Activated CD4-positive, alpha-beta T cell treated with anti-CD3 and anti-CD28 coated beads, Interleukin-2, amount 50 U/mL, for 4 hours (primary cell): ENCODE measurements around the gene SELL.
"Not testable (repeated sequence)": the region's sequence is repeated elsewhere in the genome, so short reads cannot be mapped to it uniquely, and the experiment has no call there.

Experiments used
- DNase-seq, 2 experiments: peaks; one replicate each; pipeline ENCODE4 v3.0.0-alpha.2; 2020

SELL gene

DNA sequence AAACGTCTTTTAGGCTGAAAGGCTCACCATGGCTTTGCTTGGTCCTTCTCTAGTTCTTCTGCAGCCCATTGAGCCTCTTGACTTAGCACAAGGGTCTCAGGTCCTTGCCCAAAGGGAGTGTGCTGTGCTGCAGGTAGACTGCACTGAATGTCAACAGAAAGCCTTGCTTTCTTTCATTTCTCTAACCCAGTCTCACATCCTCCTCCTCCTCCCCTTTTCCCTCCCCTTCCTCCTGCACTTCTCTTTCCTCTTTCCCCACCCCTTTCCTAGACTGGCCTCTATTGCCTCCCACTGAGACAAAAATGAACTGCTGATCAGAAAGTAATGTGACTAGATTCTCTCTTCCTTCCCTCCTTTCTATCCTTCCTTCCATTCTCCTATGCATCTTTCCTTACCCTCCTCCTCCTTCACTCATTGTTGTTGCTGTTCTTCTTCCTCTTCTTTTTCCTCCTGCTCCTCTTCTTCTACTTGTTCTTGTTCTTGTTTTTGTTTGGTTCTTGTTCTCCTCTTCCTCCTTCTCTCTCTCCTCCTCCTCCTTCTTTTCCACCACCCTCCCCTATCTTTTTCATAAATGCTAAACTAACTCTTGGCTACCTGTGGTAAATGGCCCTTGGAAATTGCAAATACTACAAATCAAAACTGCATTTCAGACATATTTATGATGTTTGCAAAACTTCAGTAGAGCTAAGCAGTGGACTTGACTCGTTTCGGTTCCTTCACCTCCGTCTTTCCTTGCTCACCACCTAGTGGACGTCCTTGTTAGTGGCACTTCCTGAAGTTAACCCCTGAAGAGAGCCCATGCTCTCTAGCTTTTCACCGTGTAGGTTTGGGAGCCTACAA, at the start of gene SELL:
Gene SELL, minus strand, starts transcription at position 152 of the 840 bp plus-strand sequence. Its CDS starts 122 bp downstream, at position 30.
- DNase-seq = peak; percentile 68 to 69

DNA sequence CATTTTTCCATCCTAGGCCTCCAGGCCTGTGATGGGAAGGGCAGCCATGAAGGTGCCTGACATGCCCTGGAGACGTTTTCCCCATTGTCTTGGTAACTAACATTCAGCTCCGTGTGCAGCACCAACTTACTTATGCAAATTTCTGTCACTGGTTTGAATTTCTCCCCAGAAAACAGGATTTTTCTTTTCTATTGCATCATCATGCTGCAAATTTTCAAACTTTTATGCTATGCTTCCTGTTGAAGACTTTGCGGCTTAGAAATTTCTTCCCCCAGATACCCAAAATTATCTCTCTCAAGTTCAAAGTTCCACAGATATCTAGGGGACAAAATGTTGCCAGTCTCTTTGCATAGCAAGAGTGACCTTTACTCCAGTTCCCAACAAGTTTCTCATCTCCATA, 47.6 kb upstream of the SELL start:
- DNase-seq = no peak

DNA sequence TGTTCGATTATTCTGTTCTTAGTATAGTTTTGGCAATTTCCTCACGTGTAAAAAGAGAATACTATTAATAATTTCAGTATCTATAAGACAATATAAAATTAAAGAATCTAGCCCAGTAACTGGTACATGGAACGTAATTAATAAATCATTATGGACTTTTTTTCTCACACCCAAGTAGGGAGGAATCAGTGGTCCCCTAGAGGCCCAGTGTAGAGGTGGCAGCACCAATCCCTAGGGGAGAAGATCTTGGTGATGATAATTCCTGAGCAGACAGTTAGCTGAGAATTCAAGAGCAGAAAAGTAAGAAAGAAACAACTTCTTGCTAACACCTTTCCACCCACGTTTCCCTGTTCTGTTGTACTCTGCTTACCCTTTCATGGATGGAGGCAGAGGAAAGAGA, 42.1 kb upstream of the SELL start:
- DNase-seq = no peak

DNA sequence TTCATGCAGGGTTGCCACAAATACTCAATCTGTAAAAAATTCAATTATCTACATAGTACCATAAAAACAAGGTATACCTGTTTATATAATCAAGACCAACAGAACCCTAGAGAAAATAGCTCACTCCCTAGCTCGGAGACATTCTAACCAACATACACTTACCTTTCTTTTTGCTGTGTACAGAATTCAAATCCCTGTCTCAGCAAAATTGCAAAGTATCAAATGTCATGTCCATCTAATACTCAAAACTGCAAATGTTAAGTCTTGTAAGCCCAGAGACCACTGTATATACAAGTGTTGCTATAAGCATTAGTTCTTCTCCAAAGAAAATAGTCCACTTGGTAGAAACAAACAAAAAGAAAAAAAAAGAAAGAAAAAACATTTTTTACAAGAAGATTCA, 38.6 kb upstream of the SELL start:
- DNase-seq = no peak

DNA sequence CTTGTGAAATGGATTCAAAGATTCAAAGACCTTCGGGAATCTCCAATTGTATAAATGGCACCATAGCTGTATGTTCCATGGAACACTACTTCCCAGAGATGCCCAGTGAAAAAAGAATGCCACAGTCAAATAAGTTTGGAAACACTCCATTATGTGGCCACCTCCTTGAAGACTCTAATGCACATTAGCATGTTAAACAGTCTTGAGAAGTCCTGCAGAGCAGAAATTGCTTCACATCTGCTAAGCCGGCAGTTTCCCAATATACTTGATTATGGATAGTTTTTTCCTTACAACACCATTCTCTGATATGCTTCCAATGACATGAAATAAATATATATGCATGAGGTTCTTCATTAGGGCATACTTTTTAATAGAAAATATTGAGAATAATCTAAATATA, 35.1 kb upstream of the SELL start:
- DNase-seq = no peak

DNA sequence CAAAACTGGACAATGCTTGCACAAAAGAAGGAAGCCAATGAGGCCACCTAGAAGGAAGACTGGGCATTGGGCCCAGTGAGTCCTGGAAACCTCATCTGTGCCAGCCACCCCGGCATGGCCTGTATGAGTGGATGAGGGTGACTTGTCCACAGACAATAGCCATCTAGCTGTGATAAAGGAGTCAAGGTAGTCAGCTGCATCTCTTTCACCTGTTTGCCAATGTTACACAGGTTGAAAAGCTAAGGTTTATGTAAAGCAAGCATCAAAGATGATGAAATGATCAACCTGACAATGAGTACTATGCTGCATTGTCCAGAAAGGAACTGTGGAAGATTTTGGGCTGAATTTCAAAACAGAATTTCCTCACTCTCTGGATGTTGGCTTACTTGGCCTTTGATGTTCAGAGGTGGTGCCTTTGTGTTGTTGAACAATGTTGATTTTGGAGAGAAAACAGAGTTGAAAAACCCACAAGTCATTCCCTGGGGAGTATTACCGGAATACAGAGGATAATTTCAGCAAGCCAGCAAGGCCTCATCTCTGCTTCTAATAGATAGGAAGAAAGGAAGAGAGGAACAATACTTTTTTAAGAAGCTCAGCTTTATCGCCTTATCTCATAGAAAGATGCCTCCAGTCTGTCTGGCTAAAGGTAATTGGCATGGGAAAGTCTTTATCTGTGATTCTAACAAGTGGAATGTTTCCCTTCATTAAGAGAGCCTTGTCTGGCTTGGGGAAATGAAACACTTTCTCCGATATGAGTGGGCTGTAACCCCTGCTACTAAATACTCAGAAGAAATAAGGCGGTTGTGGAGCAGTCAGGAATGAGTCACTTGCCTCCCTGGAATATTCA, 33.8 kb upstream of the SELL start:
- no peak for DNase-seq

- no peak for DNase-seq
Measured at GRCh38 chr1:169741666-169742394, 30.4 kb upstream of the SELL start.

- DNase-seq = no peak
Measured at GRCh38 chr1:169739980-169740379, 28.6 kb upstream of the SELL start.

- no peak for DNase-seq
Measured at GRCh38 chr1:169733924-169734323, 22.5 kb upstream of the SELL start, which contains the start of gene SELE. TSS of gene SELE (minus strand) at chr1:169734079. CDS start at chr1:169733612, 467 bp downstream.

- DNase-seq = no peak
Measured at GRCh38 chr1:169731446-169731845, 20.0 kb upstream of the SELL start.

GRCh38 chr1:169729991-169730390, 18.6 kb upstream of the SELL start:
- DNase-seq = no peak

DNA sequence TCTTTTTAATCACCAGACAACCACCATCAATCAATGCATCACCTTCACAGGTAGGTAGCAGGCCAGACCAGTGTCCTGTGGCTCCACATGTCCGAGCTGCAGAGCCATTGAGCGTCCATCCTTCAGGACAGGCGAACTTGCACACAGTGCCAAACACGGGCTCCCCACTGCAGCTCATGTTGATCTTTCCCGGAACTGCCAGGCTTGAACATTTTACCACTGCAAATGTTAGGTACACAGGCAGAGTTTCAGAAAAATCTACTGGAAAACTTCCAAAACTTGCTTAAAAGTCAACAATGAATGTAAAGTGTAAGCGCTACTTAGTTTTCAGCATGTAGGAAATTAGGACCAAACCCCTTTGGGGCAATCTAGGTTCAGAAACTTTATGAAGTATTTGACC, 15.9 kb upstream of the SELL start:
- no peak for DNase-seq

DNA sequence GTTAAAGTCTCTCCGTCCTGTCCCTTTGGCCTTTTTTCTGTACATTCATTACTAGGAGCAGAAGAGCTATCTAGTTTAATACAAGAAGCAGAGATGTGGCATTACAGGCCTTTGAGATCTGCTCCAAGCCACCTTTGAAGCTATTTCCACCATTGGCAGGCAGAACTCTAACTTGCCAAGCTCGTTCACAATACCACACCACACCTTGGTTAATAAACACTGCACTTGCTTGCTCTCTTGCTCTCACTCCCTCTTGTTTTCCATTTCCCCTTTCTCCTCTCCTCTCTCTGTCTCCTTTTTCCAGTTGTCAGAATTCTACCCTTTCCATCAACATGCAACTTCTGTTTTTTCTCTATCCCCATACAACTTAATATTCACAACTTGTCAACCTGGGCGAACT, 15.4 kb upstream of the SELL start:
- DNase-seq = no peak

DNA sequence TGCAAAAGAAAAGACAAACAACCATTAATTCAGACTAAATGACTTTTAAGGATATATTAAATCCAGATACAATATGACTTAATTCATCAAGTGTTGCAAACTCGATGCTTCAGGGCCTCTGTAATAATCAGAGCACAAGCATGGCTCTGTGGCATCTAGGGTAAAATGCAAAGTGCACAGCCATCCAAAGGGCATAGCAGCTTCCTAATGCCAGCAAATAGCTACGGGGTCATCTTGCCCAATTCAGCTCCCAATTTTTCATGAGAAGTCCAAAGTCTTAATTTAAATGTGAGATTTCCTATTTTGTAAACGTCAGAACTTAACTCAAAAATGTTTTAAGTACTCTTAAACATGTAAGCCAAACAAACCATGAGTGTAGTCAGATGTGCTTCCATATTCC, 14.5 kb upstream of the SELL start:
- DNase-seq = no peak

- no peak for DNase-seq
Measured at GRCh38 chr1:169724168-169724567, 12.7 kb upstream of the SELL start.

DNA sequence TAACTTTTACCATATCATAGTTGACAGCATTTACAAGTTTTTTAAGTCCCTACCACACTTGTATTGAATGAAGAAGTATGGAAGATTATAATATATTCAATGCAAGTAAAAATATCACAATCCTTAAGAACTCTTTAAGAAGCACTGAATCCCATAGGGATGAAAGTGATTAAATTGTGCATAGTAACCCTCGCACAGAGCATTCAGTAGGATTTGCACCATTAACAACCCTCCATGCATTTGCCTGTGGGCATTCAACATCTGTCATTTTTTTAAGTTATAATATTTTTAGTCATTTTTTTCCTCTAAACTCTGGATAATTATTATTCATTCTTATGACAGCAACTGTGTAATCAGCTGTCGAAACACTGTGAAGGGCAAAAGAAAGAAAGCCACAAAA, 12.3 kb upstream of the SELL start:
- DNase-seq = no peak

GRCh38 chr1:169722779-169723178, 11.4 kb upstream of the SELL start:
- DNase-seq = no peak

GRCh38 chr1:169715100-169715499, 3.7 kb upstream of the SELL start:
- not testable (repeated sequence) for DNase-seq

GRCh38 chr1:169713090-169713489, 1.7 kb upstream of the SELL start:
- not testable (repeated sequence) for DNase-seq

- no peak for DNase-seq
Measured at GRCh38 chr1:169712309-169712631, 850 bp upstream of the SELL start.

- DNase-seq = no peak
Measured at GRCh38 chr1:169708647-169709046, 2.8 kb downstream of the SELL start.

DNA sequence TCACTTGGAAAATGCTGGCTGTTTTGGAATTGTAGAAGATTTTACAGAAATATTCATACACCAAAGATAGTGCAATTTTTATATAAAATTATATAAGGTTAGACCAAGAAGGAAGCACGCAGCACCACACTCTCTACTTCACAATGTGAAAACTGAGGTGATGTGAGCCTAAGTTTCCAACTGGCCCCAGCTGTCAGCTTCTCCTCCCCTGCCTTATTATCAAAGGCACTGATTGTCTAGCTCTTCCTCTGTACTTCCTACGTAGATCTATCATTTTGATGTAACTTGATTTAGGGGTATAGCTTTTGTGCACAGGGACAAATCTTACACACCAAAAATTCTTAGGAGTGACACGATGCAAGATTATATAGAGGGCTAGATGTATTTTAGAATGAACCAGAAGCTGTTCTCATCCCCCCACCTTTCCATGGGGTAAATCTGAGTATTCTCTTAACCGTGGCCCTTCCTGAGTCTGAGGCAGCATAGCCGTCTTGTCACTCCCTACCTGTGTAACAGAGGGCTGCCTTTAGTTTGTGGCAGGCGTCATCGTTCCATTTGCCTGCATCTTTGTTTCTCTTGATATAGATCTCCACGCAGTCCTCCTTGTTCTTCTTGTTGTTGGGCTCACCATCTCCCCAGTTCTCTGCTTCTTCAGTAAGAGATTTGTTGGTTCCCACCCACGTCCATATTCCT, 3.4 kb downstream of the SELL start:
- DNase-seq = peak; percentile 39 to 40

- no peak for DNase-seq
Measured at GRCh38 chr1:169704797-169705196, 6.6 kb downstream of the SELL start.
